ENCODE measurements around the gene STX8.

STX8 gene

GRCh38 chr17:9334536-9335446 is 240.8 kb downstream of the STX8 start:
- no peak for DNase-seq
- no peaks in the 10 kb centered on the region for H3K27me3 ChIP-seq (ENCODE audit: insufficient read depth, low read depth, severe bottlenecking)
- no peak for TF ChIP-seq CTCF (IDR thresholded peaks at IDR 0.05; ENCODE audit: low read depth, low read length)

DNA sequence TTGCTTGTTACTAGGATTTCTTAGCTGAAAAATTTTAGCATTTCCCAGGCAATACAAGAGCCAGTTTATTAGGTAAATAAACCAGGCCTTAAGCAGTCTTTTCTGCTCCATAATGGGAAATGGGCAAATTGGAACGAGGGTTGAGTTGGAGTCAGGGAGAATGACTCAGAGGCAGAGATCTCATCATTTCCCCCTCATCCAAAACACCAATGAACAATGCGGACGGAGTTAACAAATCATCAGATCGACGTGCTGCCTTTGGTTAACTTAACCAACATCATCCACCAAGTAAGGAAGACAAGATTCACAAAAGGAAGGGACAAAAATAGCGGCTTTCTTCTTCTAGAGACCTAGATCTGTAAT is 243.5 kb downstream of the STX8 start:
- no peak overlapping the region for H3K4me3 ChIP-seq (ENCODE audit: low read depth, low read length)
- no peak for DNase-seq
- TF ChIP-seq CTCF (IDR thresholded peaks at IDR 0.05; ENCODE audit: low read depth, low read length) = no peak
- no peaks in the 10 kb centered on the region for H3K36me3 ChIP-seq
- no peaks in the 10 kb centered on the region for H3K27me3 ChIP-seq (ENCODE audit: insufficient read depth, low read depth, severe bottlenecking)
- no peak overlapping the region for H3K27ac ChIP-seq
- H3K9me3 ChIP-seq (ENCODE audit: severe bottlenecking) = peaks cover 3% of the 10 kb centered on the region

More at GRCh38 chr17:9334536-9335446, 240.8 kb downstream of the STX8 start:
- Histone ChIP-seq H3K27ac (no peak overlapping the region), H3K4me3 (ENCODE audit: low read depth, low read length) (no peak overlapping the region), H3K9me3 (ENCODE audit: severe bottlenecking) (peaks cover 3% of the 10 kb centered on the region), H3K36me3 (no peaks in the 10 kb centered on the region)

- no peak for DNase-seq
- Histone ChIP-seq H3K27ac (no peak overlapping the region), H3K9me3 (ENCODE audit: severe bottlenecking) (peaks cover 3% of the 10 kb centered on the region), H3K27me3 (ENCODE audit: insufficient read depth, low read depth, severe bottlenecking) (no peaks in the 10 kb centered on the region), H3K36me3 (no peaks in the 10 kb centered on the region), H3K4me3 (ENCODE audit: low read depth, low read length) (no peak overlapping the region)
- TF ChIP-seq CTCF (IDR thresholded peaks at IDR 0.05; ENCODE audit: low read depth, low read length) = no peak
These were observed 244.1 kb downstream of the STX8 start for GRCh38 chr17:9331279-9332131.

- Histone ChIP-seq H3K9me3 (ENCODE audit: severe bottlenecking) (peaks cover 3% of the 10 kb centered on the region), H3K36me3 (no peaks in the 10 kb centered on the region), H3K27ac (no peak overlapping the region), H3K4me3 (ENCODE audit: low read depth, low read length) (no peak overlapping the region), H3K27me3 (ENCODE audit: insufficient read depth, low read depth, severe bottlenecking) (no peaks in the 10 kb centered on the region)
- TF ChIP-seq CTCF (IDR thresholded peaks at IDR 0.05; ENCODE audit: low read depth, low read length) = no peak
- DNase-seq = no peak
These were observed 244.9 kb downstream of the STX8 start for GRCh38 chr17:9330611-9331271.

DNA sequence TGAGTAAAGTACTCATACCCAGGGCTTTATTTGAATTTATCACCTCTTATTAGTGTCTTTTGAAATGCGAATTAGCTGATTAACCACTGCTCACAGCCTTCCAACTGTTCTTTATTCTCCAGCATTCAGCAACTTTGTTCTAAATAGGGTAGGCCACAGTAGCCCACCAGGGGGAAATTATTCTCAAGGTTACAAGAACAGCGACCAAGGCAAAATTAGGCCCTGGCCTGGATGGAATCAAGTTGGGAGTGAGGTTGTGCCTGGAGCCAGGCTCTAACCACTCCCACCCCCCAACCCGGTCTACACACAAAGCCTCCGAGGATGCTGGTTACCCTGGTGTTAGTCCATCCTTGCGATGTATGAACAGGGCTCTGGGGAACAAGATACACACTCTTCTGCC is 245.5 kb downstream of the STX8 start:
- TF ChIP-seq CTCF (IDR thresholded peaks at IDR 0.05; ENCODE audit: low read depth, low read length) = no peak

More for the DNA sequence above, 245.5 kb downstream of the STX8 start:
- H3K9me3 ChIP-seq (ENCODE audit: severe bottlenecking) = peaks cover 3% of the 10 kb centered on the region
- no peak for DNase-seq
- H3K27ac ChIP-seq = no peak overlapping the region
- H3K4me3 ChIP-seq (ENCODE audit: low read depth, low read length) = no peak overlapping the region
- H3K27me3 ChIP-seq (ENCODE audit: insufficient read depth, low read depth, severe bottlenecking) = no peaks in the 10 kb centered on the region
- no peaks in the 10 kb centered on the region for H3K36me3 ChIP-seq

Data from WERI-Rb-1 (cell line).